Ishikawa (cell line): ENCODE results near the gene PTGER1.

Experiments used
- CEBPB ChIP-seq: IDR thresholded peaks from 2 replicates; pipeline ENCODE4 v1.6.1; 2012
- CREB1 ChIP-seq: IDR thresholded peaks from 2 replicates; pipeline ENCODE4 v1.6.1; 2012; ENCODE audit warnings: low read depth
- EGR1 ChIP-seq: IDR thresholded peaks from 2 replicates; pipeline ENCODE4 v1.6.1; 2012
- EP300 ChIP-seq: IDR thresholded peaks from 2 replicates; pipeline ENCODE4 v1.6.1; 2012; ENCODE audit warnings: borderline replicate concordance
- FOXM1 ChIP-seq: IDR thresholded peaks from 2 replicates; pipeline ENCODE4 v1.6.1; 2012; ENCODE audit warnings: low read depth, borderline replicate concordance
- NFIC ChIP-seq: IDR thresholded peaks from 2 replicates; pipeline ENCODE4 v1.6.1; 2012
- RAD21 ChIP-seq: IDR thresholded peaks from 2 replicates; pipeline ENCODE4 v1.6.1; 2012; ENCODE audit warnings: low read depth
- TAF1 ChIP-seq: IDR thresholded peaks from 2 replicates; pipeline ENCODE4 v1.6.1; 2012; ENCODE audit warnings: low read depth, mild to moderate bottlenecking
- TCF12 ChIP-seq: IDR thresholded peaks from 2 replicates; pipeline ENCODE4 v1.6.1; 2012; ENCODE audit warnings: low read depth
- TEAD4 ChIP-seq: IDR thresholded peaks from 2 replicates; pipeline ENCODE4 v1.6.1; 2012
- USF1 ChIP-seq: IDR thresholded peaks from 2 replicates; pipeline ENCODE4 v1.6.1; 2012
- YY1 ChIP-seq: IDR thresholded peaks from 2 replicates; pipeline ENCODE4 v1.6.1; 2012; ENCODE audit warnings: low read depth
- ZBTB7A ChIP-seq: IDR thresholded peaks from 2 replicates; pipeline ENCODE4 v1.6.1; 2012; ENCODE audit warnings: low read depth
- TF ChIP-seq, protein P1 (sequence below): IDR thresholded peaks from 2 replicates; pipeline ENCODE4 v1.6.1; 2012
- TF ChIP-seq, protein P2 (sequence below): IDR thresholded peaks from 2 replicates; pipeline ENCODE4 v1.6.1; 2012; ENCODE audit warnings: low read depth, mild to moderate bottlenecking

Gene PTGER1

DNA sequence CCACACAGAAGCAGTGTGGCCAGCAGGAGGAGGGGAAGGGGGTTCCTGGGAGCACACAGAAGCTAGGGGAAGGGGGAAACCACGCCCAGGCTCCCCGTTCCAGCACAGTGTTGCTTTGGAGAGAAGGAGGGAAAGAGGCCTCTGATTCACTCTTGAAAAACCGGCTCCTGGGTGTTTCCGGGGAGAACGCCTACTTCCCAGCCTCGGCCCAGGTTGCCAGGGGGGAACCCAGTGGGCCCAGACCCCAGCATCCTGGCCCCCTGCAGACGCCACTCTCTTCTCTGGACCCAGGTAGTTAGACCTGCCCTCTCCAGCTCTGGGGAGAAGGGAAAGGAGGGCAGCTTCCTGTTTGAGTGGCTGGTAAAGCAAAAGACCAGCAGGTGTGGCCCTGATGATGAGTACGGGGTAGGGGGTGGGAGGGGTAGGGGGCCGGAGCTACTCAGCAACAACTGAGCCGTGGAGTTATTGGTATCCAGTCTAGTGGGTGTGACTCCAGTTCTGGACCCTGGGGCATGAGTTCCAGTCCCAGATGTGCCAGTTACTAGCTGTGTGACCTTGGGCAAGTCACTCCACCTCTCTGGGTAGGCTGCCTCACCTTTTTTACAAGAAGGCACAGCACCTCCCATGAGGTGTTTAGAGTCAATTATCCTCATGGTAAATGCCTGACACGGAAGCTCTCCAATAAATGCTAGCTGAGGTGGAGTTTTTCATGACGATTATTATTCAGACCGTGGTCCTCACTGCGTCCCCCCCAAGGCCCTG, 19.9 kb upstream of the PTGER1 start:
- no peak for TF ChIP-seq USF1
- TF ChIP-seq TAF1: no peak
- TF ChIP-seq YY1: no peak
- no peak for TF ChIP-seq FOXM1
- TF ChIP-seq CEBPB: no peak
- no peak for TF ChIP-seq TEAD4
- TF ChIP-seq EGR1: no peak
- no peak for TF ChIP-seq TCF12
- TF ChIP-seq NFIC: no peak
- no peak for TF ChIP-seq ZBTB7A
- no peak for TF ChIP-seq RAD21
- TF ChIP-seq, protein P1, sequence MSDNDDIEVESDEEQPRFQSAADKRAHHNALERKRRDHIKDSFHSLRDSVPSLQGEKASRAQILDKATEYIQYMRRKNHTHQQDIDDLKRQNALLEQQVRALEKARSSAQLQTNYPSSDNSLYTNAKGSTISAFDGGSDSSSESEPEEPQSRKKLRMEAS: no peak
- no peak for TF ChIP-seq EP300
- TF ChIP-seq CREB1: no peak
- TF ChIP-seq, protein P2, sequence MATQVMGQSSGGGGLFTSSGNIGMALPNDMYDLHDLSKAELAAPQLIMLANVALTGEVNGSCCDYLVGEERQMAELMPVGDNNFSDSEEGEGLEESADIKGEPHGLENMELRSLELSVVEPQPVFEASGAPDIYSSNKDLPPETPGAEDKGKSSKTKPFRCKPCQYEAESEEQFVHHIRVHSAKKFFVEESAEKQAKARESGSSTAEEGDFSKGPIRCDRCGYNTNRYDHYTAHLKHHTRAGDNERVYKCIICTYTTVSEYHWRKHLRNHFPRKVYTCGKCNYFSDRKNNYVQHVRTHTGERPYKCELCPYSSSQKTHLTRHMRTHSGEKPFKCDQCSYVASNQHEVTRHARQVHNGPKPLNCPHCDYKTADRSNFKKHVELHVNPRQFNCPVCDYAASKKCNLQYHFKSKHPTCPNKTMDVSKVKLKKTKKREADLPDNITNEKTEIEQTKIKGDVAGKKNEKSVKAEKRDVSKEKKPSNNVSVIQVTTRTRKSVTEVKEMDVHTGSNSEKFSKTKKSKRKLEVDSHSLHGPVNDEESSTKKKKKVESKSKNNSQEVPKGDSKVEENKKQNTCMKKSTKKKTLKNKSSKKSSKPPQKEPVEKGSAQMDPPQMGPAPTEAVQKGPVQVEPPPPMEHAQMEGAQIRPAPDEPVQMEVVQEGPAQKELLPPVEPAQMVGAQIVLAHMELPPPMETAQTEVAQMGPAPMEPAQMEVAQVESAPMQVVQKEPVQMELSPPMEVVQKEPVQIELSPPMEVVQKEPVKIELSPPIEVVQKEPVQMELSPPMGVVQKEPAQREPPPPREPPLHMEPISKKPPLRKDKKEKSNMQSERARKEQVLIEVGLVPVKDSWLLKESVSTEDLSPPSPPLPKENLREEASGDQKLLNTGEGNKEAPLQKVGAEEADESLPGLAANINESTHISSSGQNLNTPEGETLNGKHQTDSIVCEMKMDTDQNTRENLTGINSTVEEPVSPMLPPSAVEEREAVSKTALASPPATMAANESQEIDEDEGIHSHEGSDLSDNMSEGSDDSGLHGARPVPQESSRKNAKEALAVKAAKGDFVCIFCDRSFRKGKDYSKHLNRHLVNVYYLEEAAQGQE: no peak

- no peak for TF ChIP-seq YY1
- no peak for TF ChIP-seq TAF1
- TF ChIP-seq ZBTB7A: no peak
- TF ChIP-seq, protein P1: no peak
- TF ChIP-seq, protein P2: no peak
- TF ChIP-seq NFIC: no peak
These were observed 19.3 kb upstream of the PTGER1 start for GRCh38 chr19:14494411-14494810.

DNA sequence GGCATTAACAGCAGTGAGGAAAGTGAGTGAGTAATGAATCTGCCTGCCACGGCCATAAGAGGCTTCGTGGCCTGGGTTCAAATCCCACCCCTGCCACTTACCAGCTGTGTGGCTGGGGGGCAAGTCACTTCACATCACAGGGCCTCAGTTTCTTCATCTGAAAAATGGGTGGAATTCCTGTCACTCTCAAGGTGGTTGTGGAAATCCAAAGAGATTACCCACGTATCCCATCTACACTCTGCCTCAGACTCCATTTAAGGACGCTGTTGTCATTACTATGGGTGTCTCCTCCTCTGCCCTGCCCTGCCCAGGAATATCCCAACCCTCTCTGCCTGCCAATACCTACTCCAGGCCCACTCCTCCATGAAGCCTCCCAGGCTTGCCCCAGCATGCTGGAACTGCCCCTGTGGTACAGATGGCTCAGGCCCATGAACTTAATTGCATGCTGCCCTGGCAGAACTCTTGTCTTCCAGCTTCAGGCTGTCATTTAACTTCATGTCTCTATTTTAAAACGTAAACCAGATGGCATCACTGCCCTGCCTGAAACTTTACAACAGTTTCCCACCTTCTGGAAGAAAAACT, 17.7 kb upstream of the PTGER1 start:
- TF ChIP-seq TCF12 (no peak), YY1 (no peak), CREB1 (no peak), TAF1 (no peak), ZBTB7A (no peak), EP300 (no peak), EGR1 (no peak), USF1 (no peak), CEBPB (no peak)
- TF ChIP-seq, protein P1: no peak

GRCh38 chr19:14487370-14488125, 12.4 kb upstream of the PTGER1 start:
- TF ChIP-seq TAF1: no peak
- no peak for TF ChIP-seq NFIC

- TF ChIP-seq, protein P1: no peak
- no peak for TF ChIP-seq USF1
- TF ChIP-seq YY1: no peak
- no peak for TF ChIP-seq TEAD4
- TF ChIP-seq RAD21: no peak
- no peak for TF ChIP-seq NFIC
- TF ChIP-seq, protein P2: no peak
- TF ChIP-seq TAF1: no peak
- no peak for TF ChIP-seq CEBPB
- no peak for TF ChIP-seq EGR1
These were observed 7.2 kb upstream of the PTGER1 start for GRCh38 chr19:14482172-14482941.
